GM12864 (cell line): ENCODE data around the gene CLDN10.
A peak's percentile ranks its signal among the peaks of the same experiment; 100 is the strongest.

Source experiments
- DNase-seq: peaks from one replicate; pipeline ENCODE4 v3.0.0-alpha.2; 2011; ENCODE audit warnings: low read depth
- H3K4me3 ChIP-seq: 2 replicates; pipeline ENCODE4 v1.5.1; 2011; ENCODE audit warnings: mild to moderate bottlenecking, low read depth, low read length, control low read depth
- CTCF ChIP-seq: IDR thresholded peaks from 2 replicates; pipeline ENCODE4 v1.5.1; 2011; ENCODE audit warnings: low read depth, mild to moderate bottlenecking, moderate library complexity, low read length, control low read depth, inconsistent platforms; ENCODE audit errors: missing control alignments

CLDN10 gene

DNA sequence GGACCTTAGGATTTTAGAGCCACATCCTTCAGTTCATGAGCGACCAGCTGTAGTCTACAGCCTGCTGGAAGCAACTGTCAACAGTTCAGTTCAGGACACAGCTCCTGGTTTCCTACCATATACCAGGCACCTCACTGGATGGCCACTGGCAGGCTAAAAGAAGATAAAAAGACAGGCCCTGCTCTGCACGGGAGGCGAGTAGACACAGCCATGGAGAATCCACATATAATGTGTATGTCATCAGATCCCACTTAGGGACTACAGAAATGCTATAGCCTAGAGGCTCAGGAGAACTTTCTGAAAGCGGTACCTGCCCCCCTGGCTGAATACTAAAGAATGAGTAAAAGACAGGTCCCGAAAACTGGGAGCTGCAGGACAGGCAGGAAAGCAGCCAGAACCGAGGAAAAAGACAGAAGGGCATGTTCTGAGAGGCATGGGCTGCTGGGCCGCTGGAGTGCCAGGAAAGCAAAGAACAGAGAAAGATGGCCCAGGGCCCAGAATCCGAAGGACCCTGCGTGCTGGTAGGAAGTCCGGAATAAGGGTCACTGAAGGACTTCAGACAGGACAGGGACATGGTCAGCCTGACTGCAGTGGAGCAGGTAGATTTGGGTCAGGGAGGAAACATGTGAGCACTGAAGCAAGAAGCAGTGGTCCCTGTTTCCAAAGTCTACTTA, 68.4 kb downstream of the CLDN10 start:
- TF ChIP-seq CTCF, result no peak
- no peak overlapping the region for H3K4me3 ChIP-seq
- no peak for DNase-seq

- no peak overlapping the region for H3K4me3 ChIP-seq
- no peak for TF ChIP-seq CTCF
- DNase-seq, result no peak
These were observed 70.6 kb downstream of the CLDN10 start for GRCh38 chr13:95623141-95623540.

DNA sequence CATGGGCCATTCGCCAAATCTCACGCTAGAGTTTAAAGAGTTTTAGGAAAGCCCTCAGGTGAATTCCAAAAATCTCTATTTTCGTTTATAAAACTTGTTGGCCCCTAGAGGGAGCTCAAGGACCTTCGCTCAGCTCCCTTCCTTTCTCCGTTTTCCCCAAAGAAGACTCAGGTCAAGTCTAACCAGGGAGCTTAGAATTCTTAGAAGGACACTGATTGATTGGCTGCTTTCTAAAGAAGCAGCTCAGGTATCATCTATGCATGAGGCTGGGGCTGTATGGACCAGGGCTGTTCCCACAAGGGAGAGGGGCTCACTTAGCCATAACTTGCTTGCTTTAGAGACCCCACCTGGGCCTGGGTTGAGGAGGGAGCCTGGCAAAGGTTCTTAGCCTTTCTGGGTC, 71.5 kb downstream of the CLDN10 start:
- H3K4me3 ChIP-seq, result no peak overlapping the region

DNA sequence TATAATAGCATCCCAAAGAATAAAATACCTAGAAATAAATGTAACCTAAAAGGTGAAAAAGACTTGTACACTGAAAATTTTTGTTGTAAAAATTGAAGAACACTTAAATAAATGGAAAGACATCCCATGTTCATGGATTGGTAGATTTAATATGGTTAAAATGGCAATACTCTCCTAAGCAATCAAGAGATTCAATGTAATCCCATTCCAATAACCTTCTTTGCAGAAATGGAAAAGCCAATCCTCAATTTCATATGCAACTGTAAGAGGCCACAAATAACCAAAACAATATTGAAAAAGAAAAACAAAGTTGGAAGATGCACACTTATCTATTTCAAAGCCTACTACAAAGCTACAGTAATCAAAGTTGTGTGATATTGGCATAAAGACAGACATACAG, 74.2 kb downstream of the CLDN10 start:
- no peak overlapping the region for H3K4me3 ChIP-seq
- DNase-seq, result no peak
- no peak for TF ChIP-seq CTCF

More for the DNA sequence above, 71.5 kb downstream of the CLDN10 start:
- peak; percentile 70 for TF ChIP-seq CTCF
- peak; percentile 12 for DNase-seq

DNA sequence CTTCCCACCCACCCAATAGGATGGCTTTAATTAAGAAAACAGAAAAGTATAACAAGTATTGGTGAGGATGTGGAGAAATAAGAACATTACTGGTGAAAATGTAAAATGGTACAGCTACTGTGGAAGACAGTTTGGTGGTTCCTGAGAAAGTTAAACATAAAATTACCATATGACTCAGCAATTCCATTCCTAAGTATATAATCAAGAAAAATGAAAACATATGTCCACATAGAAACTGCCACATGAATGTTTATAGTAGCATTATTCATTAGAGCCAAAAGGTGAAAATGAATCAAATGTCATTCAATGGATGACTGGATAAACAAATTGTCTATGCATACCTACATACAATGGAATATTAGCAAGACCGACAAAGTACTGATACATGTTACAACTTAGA, 75.1 kb downstream of the CLDN10 start:
- no peak for DNase-seq
- H3K4me3 ChIP-seq, result no peak overlapping the region
- TF ChIP-seq CTCF, result no peak

DNA sequence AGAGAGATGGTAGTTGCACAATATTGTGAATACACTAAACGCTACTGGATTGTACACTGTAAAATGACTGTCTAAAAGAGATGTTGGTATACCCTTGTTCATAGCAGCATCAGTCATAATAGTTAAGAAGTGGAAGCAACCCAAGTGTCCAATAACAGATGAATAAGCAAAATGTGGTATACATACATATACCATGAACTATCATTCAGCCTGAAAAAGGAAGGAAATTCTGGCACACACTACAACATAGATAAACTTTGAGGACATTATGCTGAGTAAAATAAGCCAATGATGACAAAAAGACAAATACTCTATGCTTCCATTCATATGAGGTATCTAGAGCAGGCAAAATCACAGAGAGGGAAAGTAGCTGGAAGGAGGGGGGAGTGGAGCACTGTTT, 76.0 kb downstream of the CLDN10 start:
- H3K4me3 ChIP-seq, result no peak overlapping the region
- no peak for DNase-seq
- no peak for TF ChIP-seq CTCF

- no peak overlapping the region for H3K4me3 ChIP-seq
- DNase-seq, result no peak
- TF ChIP-seq CTCF, result no peak
These were observed 76.6 kb downstream of the CLDN10 start for GRCh38 chr13:95629071-95629470.
